Immature natural killer cell (primary cell): ENCODE results near the gene CRHR2. TPM values are rescaled to one million over a fixed set of nuclear protein-coding genes. Genes with fewer than 3 reads are reported as not detected.
"Not testable (repeated sequence)": the region's sequence is repeated elsewhere in the genome, so short reads cannot be mapped to it uniquely, and the experiment has no call there.

ENCODE experiments used
- DNase-seq, 3 donors: peaks; one replicate each; pipeline ENCODE4 v3.0.0; 2022; ENCODE audit warnings: mixed read lengths in 1 of 3
- H3K27ac Mint-ChIP-seq, 6 donors: one replicate each; pipeline ENCODE4 v1.8.0; 2020; ENCODE audit warnings: mixed read lengths in 6 of 6, mild to moderate bottlenecking in 5 of 6, inconsistent platforms in 4 of 6, moderate library complexity in 3 of 6
- H3K27me3 Mint-ChIP-seq, 3 donors: one replicate each; pipeline ENCODE4 v1.8.0; 2020 to 2021; ENCODE audit warnings: low read depth in 3 of 3, mild to moderate bottlenecking in 3 of 3, mixed read lengths in 3 of 3, moderate library complexity in 3 of 3, inconsistent platforms in 1 of 3
- H3K36me3 Mint-ChIP-seq, 3 donors: one replicate each; pipeline ENCODE4 v1.8.0; 2020; ENCODE audit warnings: mixed read lengths in 3 of 3, inconsistent platforms in 2 of 3, mild to moderate bottlenecking in 2 of 3
- H3K4me1 Mint-ChIP-seq, 2 donors: one replicate each; pipeline ENCODE4 v1.8.0; 2020; ENCODE audit warnings: inconsistent platforms in 2 of 2, mild to moderate bottlenecking in 2 of 2, mixed read lengths in 2 of 2, moderate library complexity in 1 of 2
- H3K4me3 Mint-ChIP-seq, 5 donors: one replicate each; pipeline ENCODE4 v1.8.0; 2020; ENCODE audit warnings: mild to moderate bottlenecking in 5 of 5, mixed read lengths in 5 of 5, inconsistent platforms in 3 of 5, moderate library complexity in 3 of 5
- H3K9me3 Mint-ChIP-seq, 6 donors: one replicate each; pipeline ENCODE4 v1.8.0; 2020; ENCODE audit warnings: mild to moderate bottlenecking in 6 of 6, mixed read lengths in 6 of 6, inconsistent platforms in 4 of 6, moderate library complexity in 3 of 6
- polyA plus RNA-seq, 3 donors: library from polyadenylated mRNA; unstranded; fragments of 300-500 nt; fragmentation: Illumina TruSeq; gene quantifications; one replicate each; pipeline ENCODE4 v1.2.3, GENCODE V29; 2021

Gene CRHR2
- polyA plus RNA-seq = not detected

DNA sequence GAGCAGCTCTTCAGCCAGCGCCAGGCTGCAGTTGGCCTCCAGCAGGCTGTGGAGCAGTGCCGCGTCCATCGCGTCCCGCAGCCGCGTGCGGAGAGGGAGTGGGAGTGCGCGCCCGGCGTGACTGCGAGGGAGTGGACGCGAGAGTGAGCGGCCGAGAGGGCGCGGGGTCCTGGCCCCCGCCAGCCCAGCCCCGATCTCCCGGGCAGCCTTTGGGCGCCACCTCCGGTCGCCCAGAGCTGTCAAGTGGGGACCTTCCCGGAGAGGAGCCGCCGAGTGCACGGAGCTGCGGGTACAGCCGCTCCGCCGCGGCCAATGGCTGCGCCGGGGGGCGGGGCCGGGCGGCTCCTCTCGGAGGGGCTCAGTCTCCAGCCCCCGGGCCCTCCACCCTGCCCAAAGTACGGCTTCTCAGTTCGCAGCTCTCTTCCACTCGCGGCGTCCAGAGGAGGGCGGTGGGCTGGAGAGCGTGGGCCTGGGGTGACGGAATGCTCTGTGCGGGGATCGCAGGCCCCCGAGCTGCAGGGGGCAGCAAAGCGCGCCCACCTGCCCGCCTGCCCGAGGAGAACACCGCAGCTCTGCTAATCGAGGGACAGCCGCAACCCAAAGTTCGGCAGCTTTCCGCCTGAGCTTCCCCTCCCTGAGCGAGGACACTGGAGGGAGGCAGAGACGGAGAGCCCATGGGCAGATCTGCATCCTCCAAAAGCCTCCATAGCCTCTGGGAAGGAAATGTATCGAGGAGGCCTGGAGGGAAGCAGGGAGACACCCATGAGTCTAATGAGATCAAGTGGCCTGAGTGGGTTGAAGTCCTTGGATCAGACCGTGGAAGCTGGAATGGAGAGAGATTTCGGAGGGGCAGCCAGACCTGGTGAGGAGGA is at the start of gene CRHR2:
TSS of gene CRHR2 (minus strand) at position 245 of the 872 bp plus-strand sequence. CDS start at position 69, 176 bp downstream.
- Mint-ChIP-seq H3K27me3 (peaks cover 7 to 25% (median 20%) of the 10 kb centered on the region in 3 donors), H3K36me3 (no peaks in the 10 kb centered on the region), H3K9me3 (no peaks in the 10 kb centered on the region), H3K27ac (no peak within 1 kb of the TSS), H3K4me3 (peak within 1 kb of the TSS; percentile 64 to 85 (median 72)), H3K4me1 (peaks cover 7 to 13% of the 10 kb centered on the region in 2 donors)
- DNase-seq = peak; percentile 15 to 32 (median 17)

DNA sequence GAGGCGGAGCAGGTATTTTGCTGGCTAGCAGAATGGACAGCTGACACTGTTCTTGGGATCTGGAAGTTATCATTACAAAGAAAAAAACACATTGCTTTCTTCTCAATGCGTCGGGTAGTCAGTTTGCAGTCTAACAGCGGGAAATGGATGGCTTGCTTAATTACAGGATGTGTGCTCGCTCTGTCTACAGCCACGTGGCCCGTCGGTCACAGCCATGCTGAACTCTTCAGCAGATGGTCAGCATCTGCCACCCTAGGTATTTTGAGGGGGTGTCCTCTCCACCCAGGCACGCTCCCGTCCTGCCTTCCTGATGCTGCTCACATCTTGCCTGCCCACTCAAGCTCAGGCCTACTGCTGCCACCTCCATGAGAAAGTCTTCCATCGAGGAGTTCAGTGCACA is 49.3 kb upstream of the CRHR2 start:
- no peak for DNase-seq
- Mint-ChIP-seq H3K27me3 (peaks cover 0 to 10% (median 5%) of the 10 kb centered on the region in 3 donors), H3K9me3 (no peaks in the 10 kb centered on the region), H3K27ac (no peak overlapping the region), H3K4me3 (no peak overlapping the region), H3K36me3 (no peaks in the 10 kb centered on the region), H3K4me1 (peaks cover 24 to 31% of the 10 kb centered on the region in 2 donors)

DNA sequence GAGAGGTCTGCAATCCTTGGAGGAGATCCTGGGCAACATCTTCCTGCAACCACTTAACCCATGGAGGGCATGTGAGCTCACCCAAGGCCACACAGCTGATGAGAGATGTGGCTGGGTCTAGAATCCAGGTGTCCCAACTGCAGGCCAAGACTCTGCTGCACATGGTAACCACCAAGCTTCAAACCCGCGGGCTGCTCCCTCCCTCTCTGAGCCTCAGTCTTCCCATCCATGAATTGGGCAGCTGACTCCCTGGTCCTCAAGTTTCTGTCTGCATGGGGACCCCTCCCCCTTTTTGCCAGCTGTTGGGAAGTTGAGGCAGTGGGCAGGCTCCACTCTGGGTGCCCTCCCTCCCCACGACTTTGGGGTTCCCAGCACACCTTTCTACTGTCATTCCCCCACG is 48.7 kb upstream of the CRHR2 start:
- Mint-ChIP-seq H3K36me3 (no peaks in the 10 kb centered on the region), H3K27ac (no peak overlapping the region), H3K27me3 (peaks cover 0 to 7% (median 5%) of the 10 kb centered on the region in 3 donors), H3K4me1 (peaks cover 30 to 32% of the 10 kb centered on the region in 2 donors), H3K9me3 (no peaks in the 10 kb centered on the region), H3K4me3 (no peak overlapping the region)
- DNase-seq = no peak

DNA sequence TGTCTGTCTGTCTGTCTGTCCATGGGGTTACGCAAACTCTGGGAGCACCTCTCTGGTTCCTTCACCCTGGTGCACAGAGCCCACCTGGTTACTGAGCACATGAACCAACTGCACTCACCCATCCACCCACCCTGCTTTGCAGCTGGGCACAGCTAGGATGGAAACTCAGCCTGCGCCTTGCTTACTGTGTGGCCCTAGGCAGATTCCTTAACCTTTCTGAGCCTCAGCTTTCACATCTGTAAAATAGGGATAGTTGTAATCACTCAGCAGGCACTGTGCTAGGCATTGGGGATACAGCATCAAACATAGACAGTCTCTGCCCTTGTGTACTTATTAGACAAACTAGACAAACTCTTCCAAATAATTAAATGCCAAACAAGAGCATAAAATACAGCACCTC is 47.8 kb upstream of the CRHR2 start:
- Mint-ChIP-seq H3K36me3 (no peaks in the 10 kb centered on the region), H3K27me3 (peaks cover 0 to 7% (median 3%) of the 10 kb centered on the region in 3 donors), H3K4me1 (peaks cover 35 to 41% of the 10 kb centered on the region in 2 donors), H3K27ac (peak overlapping the region in 1 of 6 donors; percentile 22), H3K9me3 (no peaks in the 10 kb centered on the region), H3K4me3 (no peak overlapping the region)
- DNase-seq = no peak

DNA sequence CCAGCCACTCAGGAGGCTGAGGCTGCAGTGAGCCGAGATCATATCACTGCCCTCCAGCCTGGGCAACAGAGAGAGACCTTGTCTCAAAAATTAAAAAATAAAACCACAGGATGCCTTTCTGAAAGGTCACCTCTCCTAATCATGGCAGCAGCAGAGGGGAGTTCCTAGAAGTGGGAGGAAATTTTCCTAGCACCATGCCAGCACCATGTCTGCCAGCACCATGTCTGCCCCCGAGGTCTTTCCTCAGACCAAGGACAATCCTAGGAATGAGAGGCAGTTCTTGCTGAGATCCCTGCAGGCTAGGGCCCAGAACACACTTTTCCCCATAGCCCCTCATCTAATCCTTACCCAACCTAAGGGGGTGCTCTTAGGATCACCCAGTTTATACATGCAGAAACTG is 47.4 kb upstream of the CRHR2 start:
- Mint-ChIP-seq H3K9me3 (no peaks in the 10 kb centered on the region), H3K4me3 (no peak overlapping the region), H3K27ac (peak overlapping the region in 1 of 6 donors; percentile 22), H3K4me1 (peaks cover 37 to 45% of the 10 kb centered on the region in 2 donors), H3K27me3 (peaks cover 0 to 6% (median 3%) of the 10 kb centered on the region in 3 donors), H3K36me3 (no peaks in the 10 kb centered on the region)
- DNase-seq = no peak

DNA sequence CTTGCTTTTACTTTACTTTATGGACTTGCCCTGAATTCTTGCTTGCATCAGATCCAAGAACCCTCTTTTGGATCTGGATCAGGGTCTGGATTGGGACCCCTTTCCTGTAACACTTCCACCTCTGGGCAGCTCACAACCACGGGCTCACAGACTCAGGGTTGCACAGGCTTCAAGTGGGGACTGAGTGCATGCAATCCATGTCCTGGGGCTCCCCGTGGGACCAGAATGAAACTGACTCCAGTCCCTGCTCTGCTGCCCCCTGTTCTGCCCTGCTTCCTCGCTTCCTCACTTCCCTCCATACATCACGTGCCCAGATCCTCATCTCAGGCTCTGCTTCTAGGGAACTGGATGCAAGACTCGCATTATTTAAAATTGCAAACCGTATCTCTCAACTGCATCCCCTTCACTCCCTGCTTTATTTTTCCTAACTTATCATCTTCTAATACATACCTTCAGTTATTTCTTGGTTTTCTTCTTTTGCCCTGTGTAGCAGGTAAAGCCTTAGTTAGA is 46.4 kb upstream of the CRHR2 start:
- H3K4me3 Mint-ChIP-seq = peak overlapping the region in 4 of 5 donors; percentile 15 to 74 (median 43)
- no peaks in the 10 kb centered on the region for H3K36me3 Mint-ChIP-seq
- DNase-seq = no peak
- H3K27ac Mint-ChIP-seq = peak overlapping the region; percentile 47 to 94 (median 74)
- peaks cover 0 to 5% (median 3%) of the 10 kb centered on the region in 3 donors for H3K27me3 Mint-ChIP-seq
- no peaks in the 10 kb centered on the region for H3K9me3 Mint-ChIP-seq
- peaks cover 37 to 45% of the 10 kb centered on the region in 2 donors for H3K4me1 Mint-ChIP-seq

DNA sequence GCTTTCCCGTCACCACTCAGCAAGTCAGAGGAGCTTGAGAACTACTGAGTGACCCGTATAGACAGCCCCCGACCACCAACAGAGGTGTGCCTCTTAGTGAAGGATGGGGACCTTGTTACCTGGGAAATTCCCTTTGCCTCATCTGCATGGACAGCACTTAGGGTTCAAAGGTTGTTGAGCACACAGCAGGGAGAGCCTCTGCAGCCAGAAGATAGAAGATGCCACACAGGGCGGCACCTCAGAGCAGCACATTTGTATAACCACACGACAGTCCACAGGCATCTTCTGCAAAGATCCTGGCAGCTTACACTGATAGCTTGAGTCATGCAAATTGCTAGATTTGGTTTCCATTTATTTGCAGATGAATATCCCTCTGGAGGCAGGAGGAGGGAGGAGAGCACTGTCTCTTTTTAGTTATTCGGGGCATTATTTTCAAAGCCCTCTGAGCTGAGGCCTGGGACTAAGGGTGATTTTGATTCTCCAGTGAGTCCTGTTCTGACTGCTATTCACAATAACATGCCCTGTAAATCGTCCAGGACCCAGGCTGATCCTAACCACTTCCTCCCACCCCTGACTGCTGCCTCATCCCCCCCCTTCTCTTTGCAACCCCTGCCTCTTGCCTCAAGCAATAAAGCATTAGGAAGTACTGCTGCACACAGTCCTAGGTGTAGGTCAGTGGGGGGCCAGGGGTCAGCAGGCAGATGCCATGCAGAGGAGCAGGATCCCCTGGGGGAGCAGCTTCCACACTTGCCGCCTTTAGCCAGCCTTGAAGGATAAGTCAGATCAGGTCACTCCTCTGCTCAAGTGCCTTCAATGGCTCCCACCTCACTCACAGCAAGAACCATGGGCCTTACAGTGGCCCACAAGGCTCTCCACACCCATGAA is 45.0 kb upstream of the CRHR2 start:
- Mint-ChIP-seq H3K4me1 (peaks cover 39 to 45% of the 10 kb centered on the region in 2 donors), H3K9me3 (no peaks in the 10 kb centered on the region), H3K27ac (peak overlapping the region; percentile 72 to 94 (median 87)), H3K36me3 (no peaks in the 10 kb centered on the region), H3K27me3 (peaks cover 0 to 7% (median 3%) of the 10 kb centered on the region in 3 donors), H3K4me3 (peak overlapping the region; percentile 74 to 93 (median 86))
- peak; percentile 60 to 73 (median 61) for DNase-seq

DNA sequence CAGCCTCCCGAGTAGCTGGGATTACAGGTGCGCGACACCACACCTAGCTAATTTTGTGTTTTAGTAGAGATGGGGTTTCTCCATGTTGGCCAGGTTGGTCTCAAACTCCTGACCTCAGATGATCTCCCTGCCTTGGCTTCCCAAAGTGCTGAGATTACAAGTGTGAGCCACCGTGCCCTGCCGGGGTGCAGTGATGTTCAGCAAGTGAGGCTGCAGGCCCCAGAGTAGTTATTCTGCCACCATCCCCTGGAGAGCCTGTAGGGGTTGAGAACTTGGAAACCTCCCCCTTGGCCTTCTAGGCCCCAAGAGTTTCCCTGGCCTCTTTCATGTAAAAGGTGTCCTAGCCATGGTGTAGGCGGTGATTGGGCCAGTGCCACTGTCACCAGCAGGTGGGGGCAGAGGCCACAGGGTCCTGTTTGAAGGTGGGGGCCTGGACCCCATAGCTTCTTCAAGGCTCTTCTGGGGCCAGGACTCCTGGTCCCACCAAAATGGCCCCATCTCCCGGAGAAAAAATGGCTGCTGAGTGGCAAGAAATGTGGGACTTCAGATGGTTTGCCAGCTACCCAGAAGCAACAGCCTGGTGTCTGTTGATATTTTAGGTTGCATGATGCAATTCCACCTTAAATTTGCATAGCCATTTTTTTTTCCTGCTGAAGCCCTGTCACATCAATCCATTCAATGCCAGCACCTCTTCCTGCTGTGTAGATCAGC is 44.2 kb upstream of the CRHR2 start:
- peak overlapping the region; percentile 74 to 93 (median 86) for H3K4me3 Mint-ChIP-seq
- peak overlapping the region; percentile 68 to 94 (median 87) for H3K27ac Mint-ChIP-seq
- H3K36me3 Mint-ChIP-seq = no peaks in the 10 kb centered on the region
- peak in 1 of 3 donors; percentile 23 for DNase-seq
- H3K27me3 Mint-ChIP-seq = peaks cover 0 to 6% (median 3%) of the 10 kb centered on the region in 3 donors
- H3K4me1 Mint-ChIP-seq = peaks cover 39 to 45% of the 10 kb centered on the region in 2 donors
- peaks cover 0 to 2% (median 0%) of the 10 kb centered on the region in 6 donors for H3K9me3 Mint-ChIP-seq

DNA sequence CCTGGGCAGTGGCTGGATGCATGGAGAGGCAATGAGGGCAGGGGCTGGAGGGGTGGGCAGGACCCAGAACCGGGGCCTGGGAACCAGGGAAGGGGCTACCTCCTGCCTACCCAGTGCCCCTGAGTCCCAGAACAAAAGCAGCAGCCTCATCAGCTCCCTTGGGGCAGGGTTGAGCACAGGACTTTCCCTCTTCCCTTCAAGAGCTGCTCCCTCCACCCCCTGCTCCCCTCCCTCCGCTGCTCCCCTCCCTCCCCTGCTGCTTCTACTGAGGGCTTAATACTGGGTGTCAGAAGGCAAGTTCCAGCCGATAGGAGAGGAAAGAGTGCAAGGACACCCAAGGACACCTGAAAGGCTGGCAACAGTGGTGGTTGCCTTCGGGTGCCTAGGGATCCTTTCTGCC is 41.5 kb upstream of the CRHR2 start:
- Mint-ChIP-seq H3K9me3 (peaks cover 2 to 21% (median 10%) of the 10 kb centered on the region in 6 donors), H3K27me3 (peaks cover 0 to 6% (median 0%) of the 10 kb centered on the region in 3 donors), H3K4me1 (peaks cover 37 to 41% of the 10 kb centered on the region in 2 donors), H3K36me3 (peaks cover 12 to 18% (median 14%) of the 10 kb centered on the region in 3 donors), H3K4me3 (no peak overlapping the region), H3K27ac (no peak overlapping the region)
- no peak for DNase-seq

DNA sequence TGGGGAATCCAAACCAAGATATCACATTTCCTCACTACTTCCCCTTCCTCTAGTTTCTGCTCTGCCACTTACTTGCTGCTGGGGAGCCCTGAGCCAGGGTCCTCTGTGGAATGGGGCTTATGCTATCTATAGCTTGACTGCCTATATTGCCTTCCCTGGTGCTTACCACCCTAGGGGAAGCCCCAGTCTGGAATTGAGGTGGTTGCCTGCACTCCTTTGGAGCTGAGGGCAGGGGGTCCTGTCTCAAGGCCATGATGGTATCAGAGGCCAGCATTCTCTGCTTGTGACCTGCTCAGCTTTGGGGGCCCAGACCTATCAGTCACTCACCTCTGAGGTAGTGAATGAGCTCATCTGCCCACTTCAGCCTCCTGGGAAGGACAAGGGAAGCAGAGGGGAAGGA is 40.4 kb upstream of the CRHR2 start:
- H3K4me1 Mint-ChIP-seq = peaks cover 26 to 30% of the 10 kb centered on the region in 2 donors
- no peak for DNase-seq
- H3K27me3 Mint-ChIP-seq = peaks cover 0 to 6% (median 0%) of the 10 kb centered on the region in 3 donors
- no peak overlapping the region for H3K27ac Mint-ChIP-seq
- H3K36me3 Mint-ChIP-seq = peaks cover 23 to 29% (median 25%) of the 10 kb centered on the region in 3 donors
- peaks cover 7 to 32% (median 19%) of the 10 kb centered on the region in 6 donors for H3K9me3 Mint-ChIP-seq
- H3K4me3 Mint-ChIP-seq = no peak overlapping the region

DNA sequence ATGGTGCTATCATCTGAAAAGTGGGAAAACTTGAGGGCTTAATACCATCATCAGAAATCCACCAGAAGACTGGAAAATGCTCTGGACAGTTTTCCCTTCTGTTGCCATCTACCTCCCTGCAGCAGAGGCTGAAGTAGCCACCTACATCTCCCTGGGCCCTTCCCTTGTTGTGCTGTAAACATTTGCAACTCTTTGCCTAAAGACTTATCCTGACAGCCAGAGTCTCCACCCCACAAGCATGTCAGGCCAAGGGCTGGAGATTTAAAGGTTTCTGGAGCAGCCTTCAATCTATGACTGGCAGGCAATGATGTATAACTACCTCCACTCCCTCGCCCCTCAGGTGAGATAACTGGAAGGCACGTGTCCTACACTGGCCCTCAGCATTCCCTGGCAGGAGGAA is 39.9 kb upstream of the CRHR2 start:
- no peak for DNase-seq
- peaks cover 0 to 3% (median 0%) of the 10 kb centered on the region in 3 donors for H3K27me3 Mint-ChIP-seq
- H3K4me1 Mint-ChIP-seq = peaks cover 21 to 26% of the 10 kb centered on the region in 2 donors
- H3K9me3 Mint-ChIP-seq = peaks cover 9 to 35% (median 20%) of the 10 kb centered on the region in 6 donors
- H3K36me3 Mint-ChIP-seq = peaks cover 26 to 31% (median 28%) of the 10 kb centered on the region in 3 donors
- no peak overlapping the region for H3K27ac Mint-ChIP-seq
- no peak overlapping the region for H3K4me3 Mint-ChIP-seq

DNA sequence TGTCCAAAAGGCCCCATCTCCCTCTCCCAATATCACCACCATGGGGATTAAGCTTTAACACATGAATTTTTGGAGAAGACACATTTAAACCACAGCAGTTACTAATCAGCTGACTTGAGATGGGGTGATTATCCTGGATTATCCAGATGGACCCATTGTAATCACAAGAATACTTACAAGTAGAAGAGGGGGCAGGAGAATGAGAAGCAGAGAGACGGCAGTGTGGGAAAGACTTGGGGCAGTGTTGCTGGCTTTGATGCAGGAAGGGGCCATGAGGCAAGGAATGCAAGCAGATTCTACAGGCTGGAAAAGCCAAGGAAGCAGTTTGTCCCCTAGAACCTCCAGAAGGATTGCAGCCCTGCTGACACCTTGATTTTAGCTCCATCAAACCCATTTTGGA is 39.0 kb upstream of the CRHR2 start:
- H3K36me3 Mint-ChIP-seq = peaks cover 31 to 37% (median 33%) of the 10 kb centered on the region in 3 donors
- no peak for DNase-seq

DNA sequence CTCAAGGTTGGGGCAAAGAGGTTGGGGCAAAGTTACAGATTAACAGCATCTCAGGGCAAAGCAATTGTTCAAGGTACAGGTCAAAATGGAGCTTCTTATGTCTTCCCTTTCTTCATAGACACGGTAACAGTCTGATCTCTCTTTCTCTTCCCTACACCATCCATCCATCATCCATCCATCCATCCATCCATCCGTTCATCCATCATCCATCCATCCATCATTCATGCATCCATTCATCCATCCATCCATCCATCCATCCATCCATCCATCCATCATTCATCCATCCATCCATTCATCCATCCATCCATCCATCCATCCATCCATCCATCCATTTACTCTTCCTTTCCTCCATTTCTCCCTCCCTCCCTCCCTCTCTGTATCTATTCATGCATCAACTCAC is 37.2 kb upstream of the CRHR2 start:
- H3K27me3 Mint-ChIP-seq, DNase-seq, H3K27ac Mint-ChIP-seq, H3K4me1 Mint-ChIP-seq, H3K4me3 Mint-ChIP-seq: not testable (repeated sequence)
- H3K36me3 Mint-ChIP-seq = peaks cover 35 to 40% (median 35%) of the 10 kb centered on the region in 3 donors
- peaks cover 12 to 37% (median 22%) of the 10 kb centered on the region in 6 donors for H3K9me3 Mint-ChIP-seq

More for the DNA sequence above, 39.0 kb upstream of the CRHR2 start:
- no peak overlapping the region for H3K4me3 Mint-ChIP-seq
- H3K4me1 Mint-ChIP-seq = peaks cover 11 to 16% of the 10 kb centered on the region in 2 donors
- peaks cover 0 to 3% (median 0%) of the 10 kb centered on the region in 3 donors for H3K27me3 Mint-ChIP-seq
- peaks cover 12 to 37% (median 22%) of the 10 kb centered on the region in 6 donors for H3K9me3 Mint-ChIP-seq
- no peak overlapping the region for H3K27ac Mint-ChIP-seq
